Panc1 (cell line): ENCODE results near the gene ATP2C1. TPM values are rescaled to one million over a fixed set of nuclear protein-coding genes. Genes with fewer than 3 reads are reported as not detected.
"Not testable (repeated sequence)": the region's sequence is repeated elsewhere in the genome, so short reads cannot be mapped to it uniquely, and the experiment has no call there.

Experiments
- ATAC-seq: fragments of 200-7000 bp; cut with Tn5 transposase; 2 replicates; pipeline ENCODE4 v1.9.1; 2020; ENCODE audit warnings: mild to moderate bottlenecking, moderate library complexity
- BruUV-seq: library from RNA; stranded (reverse); fragments of 400-500 nt; replicated peaks from 2 replicates; lab custom pipeline; 2021; lab: Mats Ljungman, UMichigan
- CTCF ChIA-PET: fragments of 300-600 bp; sonication (Branson Sonifier 250); formaldehyde crosslinking; loops from one replicate; lab custom pipeline; 2022; ENCODE audit warnings: antibody characterized with exemption; lab: Charles Lee
- POLR2A ChIA-PET: fragments of 300-600 bp; sonication (Branson Sonifier 250); formaldehyde crosslinking; loops from one replicate; lab custom pipeline; 2022; ENCODE audit warnings: antibody characterized with exemption; lab: Charles Lee
- DNase-seq: peaks from one replicate; pipeline ENCODE4 v3.0.0-alpha.2; 2010; ENCODE audit warnings: low read depth, low spot score
- H3K27ac ChIP-seq: 2 replicates; pipeline ENCODE4 v1.5.1; 2011; ENCODE audit warnings: mild to moderate bottlenecking, low read length, inconsistent platforms
- H3K27me3 ChIP-seq: fragments of 200-500 bp; sonication (Bioruptor generic); 2 replicates; pipeline ENCODE4 v1.6.0; 2014; ENCODE audit warnings: low read length, inconsistent platforms; ENCODE audit not compliant: control insufficient read depth, insufficient read depth
- H3K36me3 ChIP-seq: fragments of 200-500 bp; sonication (Bioruptor generic); 2 replicates; pipeline ENCODE4 v1.5.1; 2014; ENCODE audit warnings: inconsistent platforms, mild to moderate bottlenecking, low read length, moderate library complexity; ENCODE audit not compliant: control insufficient read depth, insufficient read depth
- H3K4me1 ChIP-seq: 2 replicates; pipeline ENCODE4 v1.5.1; 2011; ENCODE audit warnings: inconsistent platforms, mild to moderate bottlenecking, low read length, moderate library complexity; ENCODE audit not compliant: control insufficient read depth, insufficient read depth
- H3K4me3 ChIP-seq, 2 experiments: 2 replicates each; pipeline ENCODE4 v1.5.1; 2011 to 2012; ENCODE audit warnings: low read depth in 2 of 2, low read length in 2 of 2, mild to moderate bottlenecking in 2 of 2, inconsistent platforms in 1 of 2, moderate library complexity in 1 of 2
- H3K9me3 ChIP-seq: fragments of 200-500 bp; sonication (Bioruptor generic); 2 replicates; pipeline ENCODE4 v1.5.1; 2014; ENCODE audit warnings: low read depth, mild to moderate bottlenecking, inconsistent platforms, low read length, moderate library complexity; ENCODE audit not compliant: control insufficient read depth, insufficient read depth
- POLR2AphosphoS5 ChIP-seq: IDR thresholded peaks from 2 replicates; pipeline ENCODE4 v1.6.1; 2012; ENCODE audit warnings: mild to moderate bottlenecking, low read depth, low read length, moderate library complexity
- SIN3A ChIP-seq: IDR thresholded peaks from 2 replicates; pipeline ENCODE4 v1.6.1; 2012; ENCODE audit warnings: low read depth, mild to moderate bottlenecking, low read length, moderate library complexity, borderline replicate concordance; ENCODE audit not compliant: insufficient read depth
- TCF7L2 ChIP-seq: IDR thresholded peaks from 2 replicates; pipeline ENCODE4 v1.6.1; 2011; ENCODE audit warnings: mild to moderate bottlenecking, low read depth, low read length, inconsistent platforms
- in situ Hi-C: cut with HindIII; loops from 2 replicates; pipeline ENCODE4 v1.10.0; 2016; ENCODE audit warnings: low sequenced_read_pairs, low pct_unique_long_range_greater_than_20kb
- intact Hi-C: fragments of 100-400 bp; cut with micrococcal nuclease; formaldehyde crosslinking; loops from one replicate; pipeline ENCODE4 v1.10.0; 2022; ENCODE audit not compliant: unreplicated experiment
- total RNA-seq: library from RNA; stranded (reverse); gene quantifications from one replicate; pipeline ENCODE4 v1.2.1, GENCODE V29; 2021; ENCODE audit not compliant: unreplicated experiment
- TF ChIP-seq, protein P1 (sequence below), 2 experiments: IDR thresholded peaks; 2 replicates each; pipeline ENCODE4 v1.6.1; 2011 to 2012; ENCODE audit warnings: low read depth in 2 of 2, control low read depth in 1 of 2, low read length in 1 of 2, mild to moderate bottlenecking in 1 of 2, moderate library complexity in 1 of 2; ENCODE audit not compliant: insufficient read depth in 1 of 2
- TF ChIP-seq, protein P2 (sequence below): fragments of 450-650 bp; IDR thresholded peaks from 2 replicates; pipeline ENCODE4 v1.5.1; 2017; ENCODE audit warnings: mild to moderate bottlenecking

ATP2C1 gene
- total RNA-seq, 1 experiment from 2014 or later, result 101 TPM

DNA sequence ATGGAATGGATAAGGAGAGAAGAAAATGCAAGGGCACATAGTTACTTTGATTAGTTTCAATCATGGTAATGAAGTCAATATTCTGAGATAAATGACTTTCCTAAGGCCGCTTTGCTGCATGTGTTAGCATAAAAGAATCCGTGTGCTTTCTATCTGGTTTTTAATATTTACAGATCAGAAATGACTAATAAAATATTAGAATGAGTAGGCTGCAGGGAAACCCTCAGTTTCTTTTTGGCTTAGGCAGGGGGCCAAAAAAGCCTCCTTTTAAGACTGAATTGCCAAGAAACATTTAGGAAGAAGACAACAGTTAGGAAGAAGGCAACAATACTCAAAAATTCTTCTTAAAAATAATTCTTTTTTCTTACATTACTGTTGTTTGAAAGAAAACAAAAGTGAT, 144.4 kb downstream of the ATP2C1 start:
- H3K27ac ChIP-seq, result no peak overlapping the region
- no peak for DNase-seq
- TF ChIP-seq, protein P1, sequence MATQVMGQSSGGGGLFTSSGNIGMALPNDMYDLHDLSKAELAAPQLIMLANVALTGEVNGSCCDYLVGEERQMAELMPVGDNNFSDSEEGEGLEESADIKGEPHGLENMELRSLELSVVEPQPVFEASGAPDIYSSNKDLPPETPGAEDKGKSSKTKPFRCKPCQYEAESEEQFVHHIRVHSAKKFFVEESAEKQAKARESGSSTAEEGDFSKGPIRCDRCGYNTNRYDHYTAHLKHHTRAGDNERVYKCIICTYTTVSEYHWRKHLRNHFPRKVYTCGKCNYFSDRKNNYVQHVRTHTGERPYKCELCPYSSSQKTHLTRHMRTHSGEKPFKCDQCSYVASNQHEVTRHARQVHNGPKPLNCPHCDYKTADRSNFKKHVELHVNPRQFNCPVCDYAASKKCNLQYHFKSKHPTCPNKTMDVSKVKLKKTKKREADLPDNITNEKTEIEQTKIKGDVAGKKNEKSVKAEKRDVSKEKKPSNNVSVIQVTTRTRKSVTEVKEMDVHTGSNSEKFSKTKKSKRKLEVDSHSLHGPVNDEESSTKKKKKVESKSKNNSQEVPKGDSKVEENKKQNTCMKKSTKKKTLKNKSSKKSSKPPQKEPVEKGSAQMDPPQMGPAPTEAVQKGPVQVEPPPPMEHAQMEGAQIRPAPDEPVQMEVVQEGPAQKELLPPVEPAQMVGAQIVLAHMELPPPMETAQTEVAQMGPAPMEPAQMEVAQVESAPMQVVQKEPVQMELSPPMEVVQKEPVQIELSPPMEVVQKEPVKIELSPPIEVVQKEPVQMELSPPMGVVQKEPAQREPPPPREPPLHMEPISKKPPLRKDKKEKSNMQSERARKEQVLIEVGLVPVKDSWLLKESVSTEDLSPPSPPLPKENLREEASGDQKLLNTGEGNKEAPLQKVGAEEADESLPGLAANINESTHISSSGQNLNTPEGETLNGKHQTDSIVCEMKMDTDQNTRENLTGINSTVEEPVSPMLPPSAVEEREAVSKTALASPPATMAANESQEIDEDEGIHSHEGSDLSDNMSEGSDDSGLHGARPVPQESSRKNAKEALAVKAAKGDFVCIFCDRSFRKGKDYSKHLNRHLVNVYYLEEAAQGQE (IDR thresholded peaks at IDR 0.05; ENCODE audit: insufficient read depth in 1 of 2, low read depth in 2 of 2, low read length in 1 of 2), result no peak
- TF ChIP-seq SIN3A, result no peak
- TF ChIP-seq TCF7L2, result no peak
- no peak for TF ChIP-seq POLR2AphosphoS5
- TF ChIP-seq, protein P2, sequence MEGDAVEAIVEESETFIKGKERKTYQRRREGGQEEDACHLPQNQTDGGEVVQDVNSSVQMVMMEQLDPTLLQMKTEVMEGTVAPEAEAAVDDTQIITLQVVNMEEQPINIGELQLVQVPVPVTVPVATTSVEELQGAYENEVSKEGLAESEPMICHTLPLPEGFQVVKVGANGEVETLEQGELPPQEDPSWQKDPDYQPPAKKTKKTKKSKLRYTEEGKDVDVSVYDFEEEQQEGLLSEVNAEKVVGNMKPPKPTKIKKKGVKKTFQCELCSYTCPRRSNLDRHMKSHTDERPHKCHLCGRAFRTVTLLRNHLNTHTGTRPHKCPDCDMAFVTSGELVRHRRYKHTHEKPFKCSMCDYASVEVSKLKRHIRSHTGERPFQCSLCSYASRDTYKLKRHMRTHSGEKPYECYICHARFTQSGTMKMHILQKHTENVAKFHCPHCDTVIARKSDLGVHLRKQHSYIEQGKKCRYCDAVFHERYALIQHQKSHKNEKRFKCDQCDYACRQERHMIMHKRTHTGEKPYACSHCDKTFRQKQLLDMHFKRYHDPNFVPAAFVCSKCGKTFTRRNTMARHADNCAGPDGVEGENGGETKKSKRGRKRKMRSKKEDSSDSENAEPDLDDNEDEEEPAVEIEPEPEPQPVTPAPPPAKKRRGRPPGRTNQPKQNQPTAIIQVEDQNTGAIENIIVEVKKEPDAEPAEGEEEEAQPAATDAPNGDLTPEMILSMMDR, result no peak
- no peak overlapping the region for H3K4me3 ChIP-seq
- H3K36me3 ChIP-seq, result no peaks in the 10 kb centered on the region
- intact Hi-C loops, result loop anchor here (10.0 kb wide), 2 partner anchors 326 to 446 kb away; no protein-coding TSS in a partner anchor
- no TSS peak for BruUV-seq
- ChIA-PET CTCF (no interaction called here), POLR2A (no interaction called here)
- no peaks in the 10 kb centered on the region for H3K27me3 ChIP-seq
- H3K4me1 ChIP-seq, result no peaks in the 10 kb centered on the region
- H3K9me3 ChIP-seq, result no peaks in the 10 kb centered on the region
- in situ Hi-C loops, result no loop called here
- ATAC-seq, result no peak

DNA sequence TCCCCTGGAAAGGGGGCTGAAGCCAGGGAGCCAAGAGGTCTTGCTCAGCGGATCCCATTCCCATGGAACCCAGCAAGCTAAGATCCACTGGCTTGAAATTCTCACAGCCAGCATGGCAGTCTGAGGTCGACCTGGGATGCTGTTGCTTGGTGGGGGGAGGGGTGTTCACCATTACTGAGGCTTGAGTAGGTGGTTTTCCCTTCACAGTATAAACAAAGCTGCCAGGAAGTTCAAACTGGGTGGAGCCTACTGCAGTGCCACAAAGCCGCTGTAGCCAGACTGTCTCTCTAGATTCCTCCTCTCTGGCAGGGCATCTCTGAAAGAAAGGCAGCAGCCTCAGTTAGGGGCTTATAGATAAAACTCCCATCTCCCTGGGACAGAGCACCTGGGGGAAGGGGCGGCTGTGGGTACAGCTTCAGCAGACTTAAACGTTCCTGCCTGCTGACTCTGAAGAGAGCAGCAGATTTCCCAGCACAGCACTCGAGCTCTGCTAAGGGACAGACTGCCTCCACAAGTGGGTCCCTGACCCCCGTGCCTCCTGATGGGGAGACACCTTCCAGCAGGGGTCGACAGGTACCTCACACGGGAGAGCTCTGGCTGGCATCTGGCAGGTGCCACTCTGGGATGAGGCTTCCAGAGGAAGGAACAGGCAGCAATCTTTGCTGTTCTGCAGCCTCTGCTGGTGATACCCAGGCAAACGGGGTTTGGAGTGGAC, 148.5 kb downstream of the ATP2C1 start:
- H3K27me3 ChIP-seq, DNase-seq, H3K36me3 ChIP-seq, ATAC-seq, H3K4me1 ChIP-seq, H3K27ac ChIP-seq, POLR2A ChIA-PET, in situ Hi-C loops, H3K4me3 ChIP-seq, H3K9me3 ChIP-seq, intact Hi-C loops, CTCF ChIA-PET, BruUV-seq: not testable (repeated sequence)

DNA sequence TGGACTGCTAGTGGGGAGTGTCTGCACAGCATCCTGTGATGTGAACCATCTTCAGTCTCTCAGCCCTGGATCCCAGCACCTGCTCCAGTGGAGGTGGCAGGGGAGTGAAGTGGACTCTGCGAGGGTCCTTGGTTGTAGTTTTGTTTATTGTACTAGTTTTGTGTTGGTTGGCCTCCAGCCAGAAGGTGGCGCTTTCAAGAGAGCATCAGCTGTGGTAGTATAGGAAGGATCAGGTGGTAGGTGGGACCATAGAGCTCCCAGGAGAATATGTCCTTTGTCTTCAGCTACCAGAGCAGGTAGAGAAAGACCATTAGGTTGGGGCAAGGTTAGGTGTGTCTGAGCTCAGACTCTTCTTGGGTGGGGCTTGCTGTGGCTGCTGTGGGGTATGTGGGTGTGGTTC, 153.7 kb downstream of the ATP2C1 start:
- ChIA-PET CTCF (no interaction called here), POLR2A (interaction anchor here (0.5 kb wide), 1 partner anchor 1858 kb away, joined by 4 read pairs; no protein-coding TSS in a partner anchor)

More for the DNA sequence above, 153.7 kb downstream of the ATP2C1 start:
- no peaks in the 10 kb centered on the region for H3K4me1 ChIP-seq
- no TSS peak for BruUV-seq
- no peaks in the 10 kb centered on the region for H3K36me3 ChIP-seq
- in situ Hi-C loops, result no loop called here
- no peaks in the 10 kb centered on the region for H3K9me3 ChIP-seq
- DNase-seq, result no peak
- no peak overlapping the region for H3K27ac ChIP-seq
- intact Hi-C loops, result no loop called here
- ATAC-seq, result no peak
- no peaks in the 10 kb centered on the region for H3K27me3 ChIP-seq
- no peak overlapping the region for H3K4me3 ChIP-seq
- TF ChIP-seq, protein P1 (IDR thresholded peaks at IDR 0.05; ENCODE audit: insufficient read depth in 1 of 2, low read depth in 2 of 2, low read length in 1 of 2), result no peak
- TF ChIP-seq POLR2AphosphoS5, result no peak
- no peak for TF ChIP-seq TCF7L2
- TF ChIP-seq SIN3A, result no peak
- TF ChIP-seq, protein P2, result peak; percentile 33; the same call in 1 of the 2 replicates
